ENCODE data around the gene CLIC5. TPM values are rescaled to one million over a fixed set of nuclear protein-coding genes. Genes with fewer than 3 reads are reported as not detected.
A peak's percentile ranks its signal among the peaks of the same experiment; 100 is the strongest.

The CLIC5 gene
- total RNA-seq, 3 donors from 2014 or later: 3.4 to 5.4 (median 4.9) TPM

DNA sequence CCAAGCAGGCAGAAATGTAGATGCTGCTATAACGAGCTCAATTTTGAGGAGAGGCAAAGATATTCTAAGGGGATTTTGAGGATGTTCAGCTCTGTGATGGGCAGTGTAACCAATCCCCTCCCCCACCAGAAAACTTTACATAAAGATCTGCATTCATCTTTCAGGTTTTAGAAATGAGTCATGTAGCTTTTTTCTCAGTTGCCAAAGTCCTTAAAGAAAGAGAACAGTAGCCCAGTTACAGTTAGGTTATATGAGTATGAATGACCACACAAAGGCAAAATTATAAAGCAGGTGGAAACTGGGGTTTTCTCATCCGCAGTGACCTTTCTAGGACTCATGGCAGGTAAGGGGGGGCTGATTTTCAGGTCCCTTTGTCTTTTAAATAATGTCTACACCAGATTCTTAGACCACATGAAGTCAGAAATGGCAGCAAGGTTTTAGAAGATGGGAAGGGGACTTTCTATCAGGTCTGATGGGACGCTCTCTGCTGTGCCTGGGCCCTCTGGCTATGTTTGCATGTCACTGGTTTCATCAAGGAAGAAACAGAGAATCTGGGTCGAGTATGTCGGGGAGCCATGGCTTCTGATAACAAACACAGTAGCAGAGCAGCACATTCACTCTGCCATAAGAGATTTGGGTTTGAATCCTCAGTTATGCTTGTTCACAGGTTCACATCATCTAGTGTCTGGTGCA, 94.7 kb downstream of the CLIC5 start:
- no peaks in the 10 kb centered on the region for H3K9me3 ChIP-seq
- no peak for DNase-seq (ENCODE audit: low spot score in 2 of 2)
- no peaks in the 10 kb centered on the region for H3K27me3 ChIP-seq
- intact Hi-C loops (cut with DNase I; ENCODE audit: low total_unique reads): loop anchor here (5.0 to 10.0 kb wide), 2 partner anchors 1266 to 1444 kb away; no protein-coding TSS in a partner anchor
- H3K4me3 ChIP-seq: no peak overlapping the region
- H3K27ac ChIP-seq: no peak overlapping the region
- H3K4me1 ChIP-seq: no peaks in the 10 kb centered on the region
- TF ChIP-seq POLR2A (IDR thresholded peaks at IDR 0.05) (no peak), POLR2AphosphoS5 (IDR thresholded peaks at IDR 0.05) (no peak)
- TF ChIP-seq, protein P1, sequence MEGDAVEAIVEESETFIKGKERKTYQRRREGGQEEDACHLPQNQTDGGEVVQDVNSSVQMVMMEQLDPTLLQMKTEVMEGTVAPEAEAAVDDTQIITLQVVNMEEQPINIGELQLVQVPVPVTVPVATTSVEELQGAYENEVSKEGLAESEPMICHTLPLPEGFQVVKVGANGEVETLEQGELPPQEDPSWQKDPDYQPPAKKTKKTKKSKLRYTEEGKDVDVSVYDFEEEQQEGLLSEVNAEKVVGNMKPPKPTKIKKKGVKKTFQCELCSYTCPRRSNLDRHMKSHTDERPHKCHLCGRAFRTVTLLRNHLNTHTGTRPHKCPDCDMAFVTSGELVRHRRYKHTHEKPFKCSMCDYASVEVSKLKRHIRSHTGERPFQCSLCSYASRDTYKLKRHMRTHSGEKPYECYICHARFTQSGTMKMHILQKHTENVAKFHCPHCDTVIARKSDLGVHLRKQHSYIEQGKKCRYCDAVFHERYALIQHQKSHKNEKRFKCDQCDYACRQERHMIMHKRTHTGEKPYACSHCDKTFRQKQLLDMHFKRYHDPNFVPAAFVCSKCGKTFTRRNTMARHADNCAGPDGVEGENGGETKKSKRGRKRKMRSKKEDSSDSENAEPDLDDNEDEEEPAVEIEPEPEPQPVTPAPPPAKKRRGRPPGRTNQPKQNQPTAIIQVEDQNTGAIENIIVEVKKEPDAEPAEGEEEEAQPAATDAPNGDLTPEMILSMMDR (IDR thresholded peaks at IDR 0.05): no peak
- no peaks in the 10 kb centered on the region for H3K36me3 ChIP-seq

DNA sequence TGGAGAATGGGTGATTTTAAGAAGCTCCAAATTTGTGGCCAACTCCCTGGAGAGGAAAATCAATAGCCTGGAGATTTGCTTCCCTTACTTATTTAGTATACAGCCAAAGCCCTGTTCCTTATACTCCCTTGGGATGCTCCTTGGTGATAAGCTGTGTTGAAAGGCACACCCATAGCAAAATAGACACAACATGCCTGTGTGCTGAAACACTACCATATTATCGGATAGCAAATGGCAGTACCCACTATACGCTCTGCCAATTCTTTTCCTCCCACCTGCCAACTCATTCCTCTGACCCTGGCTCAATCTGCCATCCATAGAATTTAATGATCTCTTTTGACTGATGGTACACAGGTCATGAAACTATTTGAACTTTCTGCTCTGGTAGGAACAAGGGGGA, 98.2 kb downstream of the CLIC5 start:
- Histone ChIP-seq H3K9me3 (no peaks in the 10 kb centered on the region), H3K27me3 (no peaks in the 10 kb centered on the region), H3K36me3 (no peaks in the 10 kb centered on the region), H3K27ac (peak overlapping the region in 1 of 2 donors; percentile 14), H3K4me3 (no peak overlapping the region), H3K4me1 (no peaks in the 10 kb centered on the region)
- DNase-seq (ENCODE audit: low spot score in 2 of 2): no peak
- TF ChIP-seq POLR2A (IDR thresholded peaks at IDR 0.05): no peak
- no peak for TF ChIP-seq POLR2AphosphoS5 (IDR thresholded peaks at IDR 0.05)
- TF ChIP-seq, protein P1 (IDR thresholded peaks at IDR 0.05): no peak
- intact Hi-C loops (cut with DNase I; ENCODE audit: low total_unique reads): no loop called here

DNA sequence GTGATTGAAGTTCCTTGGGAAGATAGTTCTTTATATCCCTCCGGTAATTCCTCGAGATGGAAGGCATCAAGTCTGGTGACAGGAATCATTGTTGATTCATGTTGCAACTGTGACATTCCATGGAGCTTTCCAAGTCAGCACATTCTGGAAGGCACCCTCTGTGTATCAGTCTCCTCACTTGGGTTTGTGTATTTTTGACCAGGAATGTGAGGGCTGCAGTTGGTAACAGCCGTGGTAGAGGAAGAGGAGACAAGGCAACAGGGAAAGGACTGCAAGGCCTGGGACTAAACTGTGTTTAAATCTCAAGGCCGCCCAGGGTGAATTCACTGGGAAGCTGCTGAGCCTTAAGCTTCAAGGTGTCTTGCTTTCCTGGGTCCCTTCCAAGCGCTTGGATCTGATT, 99.0 kb downstream of the CLIC5 start:
- Histone ChIP-seq H3K9me3 (no peaks in the 10 kb centered on the region), H3K4me3 (no peak overlapping the region), H3K27ac (peak overlapping the region; percentile 14 to 63), H3K27me3 (no peaks in the 10 kb centered on the region), H3K36me3 (no peaks in the 10 kb centered on the region), H3K4me1 (no peaks in the 10 kb centered on the region)
- intact Hi-C loops (cut with DNase I; ENCODE audit: low total_unique reads): no loop called here
- no peak for DNase-seq (ENCODE audit: low spot score in 2 of 2)
- no peak for TF ChIP-seq POLR2A (IDR thresholded peaks at IDR 0.05)
- no peak for TF ChIP-seq POLR2AphosphoS5 (IDR thresholded peaks at IDR 0.05)
- TF ChIP-seq, protein P1 (IDR thresholded peaks at IDR 0.05): no peak

DNA sequence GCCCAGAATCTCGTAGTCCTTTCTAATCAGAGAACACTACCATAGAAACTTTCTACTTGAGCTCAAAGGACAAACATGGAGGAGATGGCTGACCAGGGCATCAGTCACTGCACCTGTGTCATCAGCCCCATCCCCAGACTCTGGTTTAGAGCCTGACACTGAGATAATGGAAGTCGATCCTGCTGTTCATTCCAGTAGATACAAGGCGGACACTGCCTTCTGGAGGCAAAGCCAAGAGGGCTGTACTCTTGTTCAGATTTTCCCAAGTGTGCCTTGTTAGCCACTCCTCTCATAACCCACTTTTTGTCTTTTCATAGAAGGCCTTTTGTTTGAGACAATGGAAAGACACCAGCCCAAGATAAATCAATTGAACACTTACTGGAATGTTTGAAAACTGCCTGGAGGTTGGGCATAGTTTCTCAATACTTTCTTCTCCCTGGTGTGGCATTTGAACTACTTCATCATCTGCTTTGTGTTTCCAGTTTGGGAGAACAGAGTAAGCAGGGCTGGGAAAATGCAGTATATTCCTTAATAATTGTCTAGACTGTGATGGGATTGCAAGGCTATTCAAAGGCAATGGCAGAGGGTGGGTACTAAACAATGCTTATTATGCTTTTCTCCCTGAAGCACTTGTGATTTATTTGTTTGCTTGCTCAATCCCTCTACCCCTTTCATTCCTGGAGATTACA, 99.7 kb downstream of the CLIC5 start:
- H3K9me3 ChIP-seq: no peaks in the 10 kb centered on the region
- H3K27me3 ChIP-seq: no peaks in the 10 kb centered on the region
- H3K4me3 ChIP-seq: no peak overlapping the region
- H3K36me3 ChIP-seq: no peaks in the 10 kb centered on the region
- no peaks in the 10 kb centered on the region for H3K4me1 ChIP-seq
- peak in 1 of 2 donors; percentile 42 for DNase-seq (ENCODE audit: low spot score in 2 of 2)
- peak overlapping the region; percentile 14 to 63 for H3K27ac ChIP-seq
- TF ChIP-seq POLR2AphosphoS5 (IDR thresholded peaks at IDR 0.05): peak in 1 of 3 donors; percentile 26
- no peak for TF ChIP-seq POLR2A (IDR thresholded peaks at IDR 0.05)
- intact Hi-C loops (cut with DNase I; ENCODE audit: low total_unique reads): no loop called here

DNA sequence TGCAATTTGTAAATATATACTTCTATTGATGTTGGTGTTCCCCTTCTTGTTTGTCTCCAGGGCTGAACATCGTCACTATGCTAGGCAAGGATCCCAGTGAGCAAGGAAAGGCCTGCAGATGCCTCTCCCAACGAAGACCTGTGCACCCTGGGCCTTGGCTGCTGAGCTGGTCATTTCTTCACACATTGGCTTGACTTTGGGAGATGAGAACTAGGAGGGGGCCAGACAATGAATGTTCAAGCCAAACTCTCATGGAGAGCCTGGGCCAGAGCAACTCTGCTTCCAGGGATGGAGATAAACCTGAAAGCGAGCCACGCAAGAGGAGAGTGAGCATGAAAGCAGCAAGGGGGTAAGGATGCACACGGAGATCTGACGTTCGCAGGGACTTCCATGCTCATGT, 104.0 kb downstream of the CLIC5 start:
- H3K4me1 ChIP-seq: no peaks in the 10 kb centered on the region
- no peaks in the 10 kb centered on the region for H3K9me3 ChIP-seq
- intact Hi-C loops (cut with DNase I; ENCODE audit: low total_unique reads): no loop called here
- H3K36me3 ChIP-seq: no peaks in the 10 kb centered on the region
- peak overlapping the region; percentile 17 to 52 for H3K27ac ChIP-seq
- no peak for DNase-seq (ENCODE audit: low spot score in 2 of 2)
- TF ChIP-seq, protein P1 (IDR thresholded peaks at IDR 0.05): no peak
- TF ChIP-seq POLR2A (IDR thresholded peaks at IDR 0.05): no peak
- no peak for TF ChIP-seq POLR2AphosphoS5 (IDR thresholded peaks at IDR 0.05)
- no peaks in the 10 kb centered on the region for H3K27me3 ChIP-seq
- no peak overlapping the region for H3K4me3 ChIP-seq
